H1 (cell line): ENCODE measurements around the gene CKAP2L. TPM values are rescaled to one million over a fixed set of nuclear protein-coding genes. Genes with fewer than 3 reads are reported as not detected.

Experiments
- JUND ChIP-seq: IDR thresholded peaks from 2 replicates; pipeline ENCODE4 v1.6.1; 2011; ENCODE audit warnings: mild to moderate bottlenecking, improper control_type of control experiment, low read length
- KDM4A ChIP-seq: IDR thresholded peaks from one replicate; pipeline ENCODE4 v1.7.1; 2012; ENCODE audit warnings: low read depth, mild to moderate bottlenecking, moderate library complexity, low read length, inconsistent platforms; ENCODE audit not compliant: severe bottlenecking
- NANOG ChIP-seq: IDR thresholded peaks from 2 replicates; pipeline ENCODE4 v1.6.1; 2011; ENCODE audit warnings: low read length, low read depth, mild to moderate bottlenecking, inconsistent platforms; ENCODE audit not compliant: insufficient read depth, poor library complexity, severe bottlenecking
- TAF7 ChIP-seq: optimal IDR thresholded peaks from 2 replicates; pipeline ENCODE3; 2011; ENCODE audit warnings: low read depth, mild to moderate bottlenecking, inconsistent platforms, low read length, moderate library complexity, borderline replicate concordance
- polyA plus RNA-seq, 7 experiments: library from polyadenylated mRNA; depleted of rRNA in 3 of 7; stranded (reverse) in 5 of 7; unstranded in 2 of 7; fragments of >200 nt in 5 of 7; fragments of 200-250 nt in 2 of 7; gene quantifications; 1 replicate in 5 of 7; 2 replicates in 1 of 7; 4 replicates in 1 of 7; pipeline versions ENCODE4 v1.2.1 to v1.2.3, GENCODE V29; 2011 to 2013; ENCODE audit warnings: missing spikeins in 2 of 7, mixed read lengths in 2 of 7
- total RNA-seq: library from RNA; stranded (reverse); fragmentation: NEBNext Ultra II Directional; extraction: Animal tissue kit (Norgen Biotek cat#: 25700); gene quantifications from 2 replicates; pipeline ENCODE4 v1.2.1, GENCODE V29; 2021
- TF ChIP-seq, protein P1 (sequence below): IDR thresholded peaks from 2 replicates; pipeline ENCODE4 v1.6.1; 2012; ENCODE audit warnings: inconsistent platforms

CKAP2L gene
- total and polyA plus RNA-seq, 2 of the 8 experiments (the other 6 are each of a cell fraction or from before 2014, with no cell fraction given), result 2.5 to 20.7 TPM

DNA sequence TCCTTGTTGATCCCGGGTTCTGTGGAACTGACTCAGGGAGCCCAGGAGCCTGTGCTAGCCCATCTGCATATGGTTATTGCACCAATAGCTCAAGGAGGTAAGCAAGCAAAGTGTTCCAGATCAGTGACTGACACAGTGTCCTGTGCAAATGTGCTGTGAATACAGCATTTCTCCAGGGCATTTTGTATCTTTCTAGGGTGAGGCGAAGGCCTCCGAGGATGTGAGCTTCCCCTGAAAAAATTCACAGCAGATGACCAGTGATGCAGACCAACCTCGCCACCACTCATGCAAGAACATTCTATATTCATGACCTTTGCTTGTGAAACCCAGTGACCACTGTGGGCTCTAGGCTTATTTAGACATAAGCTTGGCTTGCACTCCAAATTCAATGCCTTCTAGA is 58.8 kb downstream of the CKAP2L start (continued):
- TF ChIP-seq KDM4A (no peak), NANOG (no peak), TAF7 (no peak), JUND (no peak)
- TF ChIP-seq, protein P1, sequence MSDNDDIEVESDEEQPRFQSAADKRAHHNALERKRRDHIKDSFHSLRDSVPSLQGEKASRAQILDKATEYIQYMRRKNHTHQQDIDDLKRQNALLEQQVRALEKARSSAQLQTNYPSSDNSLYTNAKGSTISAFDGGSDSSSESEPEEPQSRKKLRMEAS, result no peak
